HCT116 (cell line): Measurements from ENCODE around the gene VANGL2. TPM values are rescaled to one million over a fixed set of nuclear protein-coding genes. Genes with fewer than 3 reads are reported as not detected.

Source experiments
- ATAC-seq: fragments of 200-7000 bp; cut with Tn5 transposase; 2 replicates; pipeline ENCODE4 v1.9.1; 2020; ENCODE audit warnings: mild to moderate bottlenecking, moderate library complexity
- BruUV-seq: library from RNA; stranded (reverse); fragments of 400-500 nt; replicated peaks from 2 replicates; lab custom pipeline; 2021; lab: Mats Ljungman, UMichigan
- CTCF ChIA-PET: fragments of 300-600 bp; sonication (Branson Sonifier 250); formaldehyde crosslinking; loops from one replicate; lab custom pipeline; 2021; ENCODE audit warnings: antibody characterized with exemption; lab: Charles Lee
- POLR2A ChIA-PET: fragments of 300-600, 350-600 bp; sonication (Branson Sonifier 250); formaldehyde crosslinking; loops from one replicate; lab custom pipeline; 2021; ENCODE audit warnings: antibody characterized with exemption; lab: Charles Lee
- RAD21 ChIA-PET, 2 experiments: fragments of 300-600 bp; sonication (Branson Sonifier 250); formaldehyde crosslinking; loops; one replicate each; lab custom pipeline; 2023; ENCODE audit warnings: low total read pairs in 2 of 2; ENCODE audit not compliant: uncharacterized antibody in 2 of 2, unreplicated experiment in 2 of 2, low non-redundant PET in 1 of 2; lab: Charles Lee
- DNase-seq: peaks from one replicate; pipeline ENCODE4 v3.0.0-alpha.2; 2010; ENCODE audit warnings: low read depth, low spot score
- H2AFZ ChIP-seq: fragments of 200-600 bp; shearing (Covaris generic), sonication (generic); 2 replicates; pipeline ENCODE4 v1.6.1; 2017; ENCODE audit warnings: low read depth, mixed run types, mixed read lengths, antibody characterized with exemption, low read length; ENCODE audit not compliant: poor library complexity, severe bottlenecking
- H3K27ac ChIP-seq: 2 replicates; pipeline ENCODE4 v1.5.1; 2012; ENCODE audit warnings: low read depth, low read length
- H3K27me3 ChIP-seq: fragments of 200-600 bp; sonication (generic); 2 replicates; pipeline ENCODE4 v1.6.1; 2016; ENCODE audit warnings: mixed run types, low read length, mixed read lengths; ENCODE audit not compliant: insufficient read depth
- H3K36me3 ChIP-seq, 2 experiments: fragments of 200-500 bp in 1 of 2; fragments of 200-600 bp in 1 of 2; sonication (Bioruptor generic) in 1 of 2; sonication (generic) in 1 of 2; 2 replicates each; pipeline versions ENCODE4 v1.5.1 to v1.6.1; 2014 to 2016; ENCODE audit warnings: low read length in 2 of 2, inconsistent platforms in 1 of 2, mixed read lengths in 1 of 2, mixed run types in 1 of 2; ENCODE audit not compliant: insufficient read depth in 2 of 2, control insufficient read depth in 1 of 2
- H3K4me1 ChIP-seq, 2 experiments: fragments of 200-600 bp in 1 of 2; sonication (generic) in 1 of 2; 2 replicates each; pipeline versions ENCODE4 v1.5.1 to v1.6.1; 2012 to 2017; ENCODE audit warnings: low read length in 2 of 2, inconsistent platforms in 1 of 2, mild to moderate bottlenecking in 1 of 2, mixed read lengths in 1 of 2, mixed run types in 1 of 2, moderate library complexity in 1 of 2; ENCODE audit not compliant: insufficient read depth in 2 of 2, control insufficient read depth in 1 of 2
- H3K4me2 ChIP-seq: fragments of 200-600 bp; sonication (generic); 2 replicates; pipeline ENCODE4 v1.6.1; 2017; ENCODE audit warnings: mixed run types, low read length, mixed read lengths
- H3K4me3 ChIP-seq, 2 experiments: fragments of 200-600 bp in 1 of 2; sonication (generic) in 1 of 2; replicated peaks in 1 of 2; 2 replicates each; pipeline ENCODE4 v1.5.1; 2011 to 2016; ENCODE audit warnings: low read length in 2 of 2, control low read depth in 1 of 2, low read depth in 1 of 2, mild to moderate bottlenecking in 1 of 2, mixed read lengths in 1 of 2, mixed run types in 1 of 2
- H3K79me2 ChIP-seq: fragments of 200-600 bp; sonication (generic); 2 replicates; pipeline ENCODE4 v1.6.1; 2017; ENCODE audit warnings: mild to moderate bottlenecking, mixed run types, low read length, moderate library complexity, mixed read lengths; ENCODE audit not compliant: insufficient read depth
- H3K9ac ChIP-seq: fragments of 200-600 bp; sonication (generic); 2 replicates; pipeline ENCODE4 v1.6.1; 2016; ENCODE audit warnings: low read length, mixed read lengths
- H3K9me2 ChIP-seq: fragments of 200-600 bp; sonication (generic), shearing (Covaris generic); 2 replicates; pipeline ENCODE4 v1.6.1; 2017; ENCODE audit warnings: mixed run types, mild to moderate bottlenecking, moderate library complexity; ENCODE audit not compliant: insufficient read depth
- H3K9me3 ChIP-seq, 2 experiments: fragments of 200-500 bp in 1 of 2; fragments of 200-600 bp in 1 of 2; sonication (Bioruptor generic) in 1 of 2; sonication (generic) in 1 of 2; 2 replicates each; pipeline ENCODE4 v1.6.1; 2014 to 2017; ENCODE audit warnings: low read length in 2 of 2, mixed read lengths in 2 of 2, inconsistent platforms in 1 of 2, low read depth in 1 of 2, mild to moderate bottlenecking in 1 of 2, mixed run types in 1 of 2, moderate library complexity in 1 of 2; ENCODE audit not compliant: control insufficient read depth in 1 of 2, insufficient read depth in 1 of 2
- H4K20me1 ChIP-seq: fragments of 200-600 bp; sonication (generic), shearing (Covaris generic); 2 replicates; pipeline ENCODE4 v1.6.1; 2017; ENCODE audit warnings: mixed run types, mild to moderate bottlenecking, moderate library complexity; ENCODE audit not compliant: insufficient read depth
- ATF3 ChIP-seq: IDR thresholded peaks from 2 replicates; pipeline ENCODE4 v1.6.1; 2012
- EGR1 ChIP-seq: IDR thresholded peaks from 2 replicates; pipeline ENCODE4 v1.6.1; 2012; ENCODE audit warnings: low read depth
- EZH2 ChIP-seq: fragments of 200-600 bp; sonication (generic); IDR thresholded peaks from 2 replicates; pipeline ENCODE4 v1.6.1; 2017; ENCODE audit warnings: antibody characterized with exemption, mixed run types
- JUND ChIP-seq: IDR thresholded peaks from 2 replicates; pipeline ENCODE4 v1.6.1; 2012
- MAX ChIP-seq: IDR thresholded peaks from 2 replicates; pipeline ENCODE4 v1.6.1; 2012
- POLR2AphosphoS5 ChIP-seq: IDR thresholded peaks from 2 replicates; pipeline ENCODE4 v1.6.1; 2011; ENCODE audit warnings: mild to moderate bottlenecking, low read depth, low read length, moderate library complexity
- REST ChIP-seq: IDR thresholded peaks from 2 replicates; pipeline ENCODE4 v1.6.1; 2012; ENCODE audit warnings: low read depth
- ZFX ChIP-seq: fragments of 450-650 bp; IDR thresholded peaks from 2 replicates; pipeline ENCODE4 v1.6.1; 2017
- ZNF274 ChIP-seq: fragments of 200-500 bp; sonication (Bioruptor generic); IDR thresholded peaks from 2 replicates; pipeline ENCODE4 v1.6.1; 2014; ENCODE audit warnings: mild to moderate bottlenecking, low read depth, low read length, inconsistent platforms
- intact Hi-C: fragments of 100-400 bp; cut with micrococcal nuclease; formaldehyde crosslinking; loops from 2 replicates; pipeline ENCODE4 v1.10.0; 2022
- total RNA-seq: library from RNA; stranded (reverse); gene quantifications from one replicate; pipeline ENCODE4 v1.2.1, GENCODE V29; 2021; ENCODE audit not compliant: unreplicated experiment
- TF ChIP-seq, protein P1 (sequence below), 3 experiments: fragments of 200-600 bp in 1 of 3; sonication (generic) in 1 of 3; IDR thresholded peaks in 2 of 3; conservative IDR thresholded peaks in 1 of 3; 2 replicates each; pipeline ENCODE4 v1.5.1; 2012 to 2017; ENCODE audit warnings: low read depth in 2 of 3, low read length in 2 of 3, antibody characterized with exemption in 1 of 3, borderline replicate concordance in 1 of 3, control low read depth in 1 of 3, mild to moderate bottlenecking in 1 of 3, mixed read lengths in 1 of 3, mixed run types in 1 of 3, moderate library complexity in 1 of 3; ENCODE audit not compliant: insufficient read depth in 1 of 3

The VANGL2 gene
- total RNA-seq, 1 experiment from 2014 or later: 1.1 TPM

- H3K27ac ChIP-seq: no peak overlapping the region
- no peaks in the 10 kb centered on the region for H3K9me2 ChIP-seq
- intact Hi-C loops: no loop called here
- CTCF ChIA-PET: interaction anchor here (1.8 kb wide), 1 partner anchor 15 kb away, joined by 6 read pairs; no protein-coding TSS in a partner anchor
- POLR2A ChIA-PET: no interaction called here
- peaks cover 0 to 4% of the 10 kb centered on the region in 2 experiments; a peak in 2 of 4 replicates for H3K36me3 ChIP-seq
- no peak overlapping the region for H3K9ac ChIP-seq
- BruUV-seq: no TSS peak
- DNase-seq (no peak), ATAC-seq (no peak)
- RAD21 ChIA-PET: no interaction called here
- H3K27me3 ChIP-seq: no peaks in the 10 kb centered on the region
- no peaks in the 10 kb centered on the region for H3K79me2 ChIP-seq
- no peaks in the 10 kb centered on the region for H3K9me3 ChIP-seq
- no peak overlapping the region for H2AFZ ChIP-seq
- no peaks in the 10 kb centered on the region for H3K4me1 ChIP-seq
- no peak overlapping the region for H3K4me3 ChIP-seq
- no peaks in the 10 kb centered on the region for H4K20me1 ChIP-seq
- no peak for TF ChIP-seq JUND
- H3K4me2 ChIP-seq: no peak overlapping the region
Observed at GRCh38 chr1:160361814-160362167, 38.6 kb upstream of the VANGL2 start.

DNA sequence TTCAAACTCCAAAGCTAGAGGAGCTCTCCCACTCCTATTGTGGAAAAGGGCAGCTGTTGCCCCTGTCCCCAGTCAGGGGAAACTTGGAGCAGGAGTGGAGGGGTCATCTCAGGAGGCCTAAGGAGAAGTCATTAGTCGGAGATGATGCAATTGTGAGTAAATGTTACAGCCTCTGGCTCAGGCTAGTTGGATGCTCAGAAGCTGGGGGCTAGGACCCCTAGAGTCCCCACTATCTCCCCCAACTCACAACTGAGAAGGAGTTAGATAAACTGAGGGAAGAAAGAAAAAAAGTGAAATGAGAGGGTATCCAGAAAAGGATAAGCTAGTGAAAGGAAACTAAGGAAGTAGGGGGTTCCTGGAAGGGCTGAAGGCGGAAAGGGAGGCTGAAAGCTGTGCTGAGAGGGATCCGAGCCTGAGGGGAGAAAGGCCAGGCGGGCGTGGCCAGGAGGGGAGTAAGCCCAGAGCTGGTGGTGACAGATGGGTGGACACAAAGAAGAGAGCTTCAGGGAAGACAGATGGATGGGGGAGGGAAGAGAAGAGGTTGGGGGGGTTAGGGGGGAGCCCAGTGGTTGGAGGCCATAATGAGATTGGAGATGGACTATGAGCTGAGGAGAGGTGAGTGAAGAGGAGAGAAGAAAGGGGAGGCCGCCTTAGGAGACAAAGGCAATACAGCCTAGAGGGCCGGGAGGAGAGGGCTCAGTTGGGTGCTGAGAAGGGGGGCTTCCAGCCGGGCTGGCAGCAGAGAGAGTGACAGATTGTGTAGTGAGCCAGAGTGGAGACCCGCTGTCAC lies 38.0 kb upstream of the VANGL2 start:
- H3K27me3 ChIP-seq: no peaks in the 10 kb centered on the region
- no peaks in the 10 kb centered on the region for H3K79me2 ChIP-seq
- H3K4me1 ChIP-seq: no peaks in the 10 kb centered on the region
- no peaks in the 10 kb centered on the region; a peak in 1 of 4 replicates for H3K36me3 ChIP-seq
- H3K4me3 ChIP-seq: no peak overlapping the region
- H3K9me3 ChIP-seq: no peaks in the 10 kb centered on the region
- DNase-seq (no peak), ATAC-seq (no peak)
- RAD21 ChIA-PET: no interaction called here
- POLR2A ChIA-PET: no interaction called here
- no peak overlapping the region for H3K9ac ChIP-seq
- H2AFZ ChIP-seq: no peak overlapping the region
- CTCF ChIA-PET: interaction anchor here (0.9 to 1.8 kb wide), 2 partner anchors 14 to 169 kb away, joined by 3 to 6 read pairs; no protein-coding TSS in a partner anchor
- H4K20me1 ChIP-seq: no peaks in the 10 kb centered on the region
- H3K27ac ChIP-seq: no peak overlapping the region
- no peaks in the 10 kb centered on the region for H3K9me2 ChIP-seq
- BruUV-seq: no TSS peak
- intact Hi-C loops: no loop called here
- H3K4me2 ChIP-seq: no peak overlapping the region
- TF ChIP-seq MAX: no peak
- TF ChIP-seq, protein P1, sequence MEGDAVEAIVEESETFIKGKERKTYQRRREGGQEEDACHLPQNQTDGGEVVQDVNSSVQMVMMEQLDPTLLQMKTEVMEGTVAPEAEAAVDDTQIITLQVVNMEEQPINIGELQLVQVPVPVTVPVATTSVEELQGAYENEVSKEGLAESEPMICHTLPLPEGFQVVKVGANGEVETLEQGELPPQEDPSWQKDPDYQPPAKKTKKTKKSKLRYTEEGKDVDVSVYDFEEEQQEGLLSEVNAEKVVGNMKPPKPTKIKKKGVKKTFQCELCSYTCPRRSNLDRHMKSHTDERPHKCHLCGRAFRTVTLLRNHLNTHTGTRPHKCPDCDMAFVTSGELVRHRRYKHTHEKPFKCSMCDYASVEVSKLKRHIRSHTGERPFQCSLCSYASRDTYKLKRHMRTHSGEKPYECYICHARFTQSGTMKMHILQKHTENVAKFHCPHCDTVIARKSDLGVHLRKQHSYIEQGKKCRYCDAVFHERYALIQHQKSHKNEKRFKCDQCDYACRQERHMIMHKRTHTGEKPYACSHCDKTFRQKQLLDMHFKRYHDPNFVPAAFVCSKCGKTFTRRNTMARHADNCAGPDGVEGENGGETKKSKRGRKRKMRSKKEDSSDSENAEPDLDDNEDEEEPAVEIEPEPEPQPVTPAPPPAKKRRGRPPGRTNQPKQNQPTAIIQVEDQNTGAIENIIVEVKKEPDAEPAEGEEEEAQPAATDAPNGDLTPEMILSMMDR (IDR thresholded peaks at IDR 0.05 in 2 of 3, conservative IDR thresholded peaks at IDR 0.05 in 1 of 3; ENCODE audit: borderline replicate concordance in 1 of 3, insufficient read depth in 1 of 3, low read depth in 2 of 3, low read length in 2 of 3): no peak
- no peak for TF ChIP-seq POLR2AphosphoS5
- no peak for TF ChIP-seq ATF3
- no peak for TF ChIP-seq EZH2
- TF ChIP-seq ZNF274: no peak
- no peak for TF ChIP-seq ZFX
- no peak for TF ChIP-seq EGR1
- no peak for TF ChIP-seq REST
